D721Med (cell line): ENCODE results near the gene CHST1.

Source experiments
- DNase-seq: peaks from one replicate; pipeline ENCODE4 v3.0.0; 2011; ENCODE audit warnings: low spot score; ENCODE audit not compliant: insufficient read length
- FAIRE-seq: peaks from 2 replicates; lab custom pipeline; 2011; peaks lifted over from hg19 to GRCh38; lab: Jason Lieb, UNC
- TF ChIP-seq, protein P1 (sequence below): IDR thresholded peaks from 2 replicates; pipeline ENCODE4 v1.5.1; 2012; ENCODE audit warnings: mild to moderate bottlenecking, control low read depth; ENCODE audit not compliant: insufficient read depth; ENCODE audit errors: missing control alignments

Gene CHST1

DNA sequence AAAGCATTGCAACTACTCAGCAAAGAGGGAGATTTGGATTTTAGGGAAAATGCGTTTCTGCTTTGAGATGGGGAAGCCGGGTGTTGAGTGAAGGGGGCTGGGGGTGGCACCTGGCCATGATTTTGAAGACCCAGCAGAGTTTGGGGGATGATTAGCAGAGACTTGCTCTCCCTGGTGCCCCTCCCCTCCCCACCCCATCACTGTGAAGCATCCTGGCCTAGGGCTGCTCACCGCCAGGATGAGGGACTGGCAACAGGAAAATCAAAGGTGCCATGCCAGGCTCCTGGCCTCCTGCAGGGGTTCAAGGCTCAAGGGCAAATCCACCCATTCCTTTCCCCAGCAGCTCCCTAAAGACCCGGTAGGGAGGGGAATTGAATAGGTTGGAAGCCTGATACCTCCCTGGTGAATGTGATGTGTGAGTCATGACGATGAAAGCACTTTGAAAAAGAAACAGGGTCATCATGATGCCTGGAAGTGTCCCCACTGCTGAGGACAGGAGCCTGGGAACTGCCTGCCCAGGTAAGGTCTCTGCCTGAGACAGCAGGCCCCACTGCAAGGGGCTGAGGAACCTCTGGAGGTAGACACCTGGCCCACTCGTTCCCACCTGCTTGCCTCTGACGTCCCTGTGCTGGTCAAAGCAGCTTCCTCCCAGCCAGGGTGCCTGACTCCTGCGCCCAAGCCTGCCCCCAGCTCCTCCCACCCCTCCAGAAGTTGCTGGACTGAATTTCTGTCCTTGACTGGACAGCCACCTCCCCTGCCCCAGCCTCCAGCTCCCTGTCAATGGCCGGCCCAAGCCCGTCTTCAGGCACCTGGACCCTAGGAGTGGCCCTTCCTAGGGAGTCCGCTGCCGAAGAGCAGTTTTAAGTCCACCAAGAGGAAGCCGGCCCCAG, 1.7 kb downstream of the CHST1 start:
- FAIRE-seq (no peak), DNase-seq (no peak)
- TF ChIP-seq, protein P1, sequence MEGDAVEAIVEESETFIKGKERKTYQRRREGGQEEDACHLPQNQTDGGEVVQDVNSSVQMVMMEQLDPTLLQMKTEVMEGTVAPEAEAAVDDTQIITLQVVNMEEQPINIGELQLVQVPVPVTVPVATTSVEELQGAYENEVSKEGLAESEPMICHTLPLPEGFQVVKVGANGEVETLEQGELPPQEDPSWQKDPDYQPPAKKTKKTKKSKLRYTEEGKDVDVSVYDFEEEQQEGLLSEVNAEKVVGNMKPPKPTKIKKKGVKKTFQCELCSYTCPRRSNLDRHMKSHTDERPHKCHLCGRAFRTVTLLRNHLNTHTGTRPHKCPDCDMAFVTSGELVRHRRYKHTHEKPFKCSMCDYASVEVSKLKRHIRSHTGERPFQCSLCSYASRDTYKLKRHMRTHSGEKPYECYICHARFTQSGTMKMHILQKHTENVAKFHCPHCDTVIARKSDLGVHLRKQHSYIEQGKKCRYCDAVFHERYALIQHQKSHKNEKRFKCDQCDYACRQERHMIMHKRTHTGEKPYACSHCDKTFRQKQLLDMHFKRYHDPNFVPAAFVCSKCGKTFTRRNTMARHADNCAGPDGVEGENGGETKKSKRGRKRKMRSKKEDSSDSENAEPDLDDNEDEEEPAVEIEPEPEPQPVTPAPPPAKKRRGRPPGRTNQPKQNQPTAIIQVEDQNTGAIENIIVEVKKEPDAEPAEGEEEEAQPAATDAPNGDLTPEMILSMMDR = no peak

DNA sequence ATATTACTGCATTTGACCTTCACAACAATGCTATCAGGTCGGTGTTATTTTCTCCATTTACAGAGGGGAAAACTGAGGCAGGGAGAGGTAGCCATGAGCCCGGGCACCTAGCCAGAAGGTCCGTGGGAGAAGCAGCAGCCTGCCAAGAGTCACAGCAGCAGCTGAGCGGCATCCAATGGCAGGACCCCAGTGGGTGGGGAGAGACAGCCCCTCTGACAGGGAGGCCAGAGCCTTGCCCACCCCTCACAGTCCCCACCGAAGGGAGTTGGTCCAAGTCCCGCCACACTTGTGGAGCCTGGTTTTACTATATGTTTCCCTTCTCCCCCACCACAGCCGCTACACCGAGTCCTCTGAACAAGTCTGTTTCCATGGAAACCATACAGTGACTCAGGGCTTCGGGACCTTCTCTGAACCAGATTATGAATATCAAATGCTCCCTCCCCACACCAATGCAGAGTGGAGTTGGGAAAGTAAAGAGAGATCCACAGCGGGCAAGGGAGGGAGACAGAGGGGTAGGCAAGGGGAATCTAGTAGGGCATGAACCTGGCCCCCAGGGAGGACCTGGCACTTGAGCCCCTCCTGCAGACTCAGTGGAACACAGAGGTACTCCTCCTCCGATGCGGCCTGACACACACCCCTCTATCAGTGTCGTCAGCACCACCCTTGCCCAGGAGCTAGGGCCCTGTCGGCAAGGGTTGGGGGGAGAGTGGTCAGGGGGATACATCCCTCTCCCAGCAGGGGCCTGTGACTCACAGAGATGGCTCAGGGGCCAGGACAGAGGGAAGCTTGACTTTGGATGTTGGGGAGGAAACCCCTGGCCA, 2.5 kb downstream of the CHST1 start:
- TF ChIP-seq, protein P1 = no peak
- FAIRE-seq (no peak), DNase-seq (no peak)

DNA sequence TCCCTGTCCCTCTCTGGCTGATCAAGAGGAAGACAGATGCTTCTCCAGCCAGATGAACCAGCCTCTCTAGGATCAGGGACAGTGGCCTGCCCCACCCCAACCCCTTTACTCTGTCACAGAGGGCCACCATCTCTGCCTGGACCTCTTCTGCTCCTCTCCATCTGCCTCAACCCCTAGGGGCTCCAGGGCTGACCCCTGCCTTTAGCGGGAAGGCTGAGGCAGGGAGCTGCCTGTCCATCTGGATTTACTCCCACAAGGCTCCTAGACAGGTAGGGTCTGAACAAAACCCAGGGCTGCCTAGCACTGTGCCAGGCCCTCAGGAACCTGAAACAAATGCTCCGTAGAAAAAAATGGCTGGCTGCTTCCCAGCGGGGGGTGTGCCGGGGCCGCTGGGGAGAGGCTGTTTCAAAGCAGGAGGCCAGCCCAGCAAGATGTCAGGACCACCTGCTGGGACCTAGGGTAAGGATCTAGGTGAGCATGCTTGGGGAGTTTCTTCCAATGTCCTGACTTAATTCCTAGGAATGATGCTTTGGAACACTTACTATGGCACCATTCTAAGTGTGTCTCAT, 3.2 kb downstream of the CHST1 start:
- TF ChIP-seq, protein P1 = no peak
- FAIRE-seq = no peak
- no peak for DNase-seq

DNA sequence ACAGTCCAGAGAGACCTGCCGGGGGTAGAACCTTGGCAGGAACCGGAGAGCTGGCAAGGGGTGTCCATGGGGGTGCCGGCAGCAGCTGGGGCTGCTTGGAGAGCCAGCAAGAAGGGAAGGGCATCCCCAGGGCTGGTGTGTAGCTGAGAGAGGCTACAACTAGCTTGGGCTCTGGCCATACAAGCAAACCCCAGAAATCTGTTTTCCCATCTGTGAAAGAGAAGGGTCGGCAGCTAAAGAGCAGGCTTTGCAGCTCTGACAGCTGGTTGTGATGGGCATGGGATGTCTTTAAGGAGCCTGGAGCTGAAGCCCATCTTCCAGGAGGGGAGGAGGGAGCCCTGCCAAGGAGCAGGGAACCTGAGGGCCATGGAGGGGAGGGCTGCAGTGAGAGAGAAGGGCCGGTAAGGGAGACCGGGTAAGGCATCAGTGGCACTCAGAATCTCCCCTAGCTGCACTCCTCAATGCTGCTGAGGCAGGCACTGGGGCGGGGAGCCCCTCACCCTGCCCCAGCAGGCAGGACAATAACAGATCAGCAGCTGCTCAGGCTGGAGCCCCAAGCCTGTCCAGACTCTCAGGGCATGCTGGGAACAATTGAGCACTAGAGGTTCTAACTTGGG, 3.9 kb downstream of the CHST1 start:
- DNase-seq = no peak
- TF ChIP-seq, protein P1 = no peak
- no peak for FAIRE-seq

DNA sequence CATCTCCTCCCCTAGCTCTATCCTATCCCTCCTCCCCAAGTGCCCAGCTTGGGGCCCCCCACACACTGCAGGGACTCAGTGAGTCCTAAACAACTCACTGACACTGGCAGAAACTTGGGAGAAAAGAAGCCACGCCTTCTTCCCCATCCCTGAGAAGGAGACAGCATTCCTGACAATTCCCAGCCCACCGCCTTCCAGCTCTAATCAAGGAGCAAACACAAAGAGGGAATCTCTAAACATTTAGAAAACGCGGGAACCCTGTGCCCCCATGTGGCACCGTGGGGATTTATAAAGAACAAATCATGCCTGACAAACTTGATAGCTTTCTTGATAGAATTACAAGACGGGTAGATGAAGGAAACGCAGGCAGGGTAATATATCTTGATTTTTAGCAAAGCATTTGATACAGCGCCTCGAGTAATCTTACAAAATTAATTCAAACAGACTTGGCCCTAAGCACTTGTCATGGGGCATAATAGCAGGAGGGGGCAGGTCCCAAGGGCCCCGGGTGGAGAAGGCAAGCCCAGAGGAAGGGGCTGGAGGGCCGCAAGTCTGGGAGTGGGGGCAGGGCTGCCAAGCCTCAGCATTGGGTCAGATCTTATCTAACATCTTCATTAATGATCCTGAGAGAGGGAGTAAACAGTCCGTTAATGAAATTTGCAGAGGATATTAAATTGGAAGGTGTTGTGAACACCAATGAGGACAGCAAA, 4.5 kb downstream of the CHST1 start:
- FAIRE-seq (no peak), DNase-seq (no peak)
- TF ChIP-seq, protein P1 = no peak

DNA sequence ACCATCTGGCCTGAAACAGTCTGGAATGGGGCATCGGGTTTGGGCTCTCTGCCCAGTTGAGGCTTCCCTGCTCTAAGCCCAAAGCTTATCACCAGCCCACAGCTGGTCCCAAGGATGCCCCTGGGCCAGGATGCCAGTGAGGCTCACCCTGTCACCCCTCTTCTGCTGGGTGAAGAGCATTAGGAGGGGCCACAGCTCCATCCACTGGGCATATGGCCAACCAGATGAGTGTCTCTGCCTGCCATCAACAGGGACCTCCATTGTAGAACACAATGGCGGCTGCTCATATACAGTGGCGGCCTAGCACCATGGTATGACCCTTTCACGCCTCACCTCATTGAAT, 5.6 kb downstream of the CHST1 start:
- FAIRE-seq (no peak), DNase-seq (no peak)
- TF ChIP-seq, protein P1 = no peak
